ENCODE measurements around the gene TF. TPM values are rescaled to one million over a fixed set of nuclear protein-coding genes. Genes with fewer than 3 reads are reported as not detected.

TF gene
- total and polyA plus RNA-seq, 2 of the 8 experiments (the other 6 are each of a cell fraction or from before 2014, with no cell fraction given): 0.02 to 0.26 TPM

- TF ChIP-seq CTCF (IDR thresholded peaks at IDR 0.05; ENCODE audit: control extremely low read depth in 1 of 3, insufficient read depth in 1 of 3, low read depth in 1 of 3, low read length in 3 of 3) (no peak), GTF2F1 (IDR thresholded peaks at IDR 0.05; ENCODE audit: borderline replicate concordance, low read depth, low read length) (no peak), MAX (IDR thresholded peaks at IDR 0.05) (no peak), KDM5A (IDR thresholded peaks at IDR 0.05; ENCODE audit: low read length) (no peak), SAP30 (IDR thresholded peaks at IDR 0.05; ENCODE audit: insufficient read depth, insufficient replicate concordance, low read length) (no peak)
Observed at GRCh38 chr3:133699903-133700302, 46.3 kb upstream of the TF start (continued).
